ENCODE data around the gene THSD4.

The THSD4 gene

GRCh38 chr15:71709808-71710418 lies 594.6 kb downstream of the THSD4 start:
- H4K20me1 ChIP-seq (ENCODE audit: insufficient read depth), result no peaks in the 10 kb centered on the region
- no peak overlapping the region for H3K9ac ChIP-seq

GRCh38 chr15:71712182-71712581 lies 596.9 kb downstream of the THSD4 start:
- no peaks in the 10 kb centered on the region for H3K79me2 ChIP-seq (ENCODE audit: insufficient read depth, low read depth)
- no peak overlapping the region for H2AFZ ChIP-seq (ENCODE audit: low read depth)
- no peaks in the 10 kb centered on the region for H3K36me3 ChIP-seq (ENCODE audit: insufficient read depth)
- no peak overlapping the region for H3K27ac ChIP-seq
- H3K4me3 ChIP-seq (IDR thresholded peaks at IDR 0.05; ENCODE audit: insufficient read depth, low read depth, low read length), result no peak overlapping the region
- H3K4me1 ChIP-seq (ENCODE audit: low read depth, poor library complexity, severe bottlenecking), result no peaks in the 10 kb centered on the region
- TF ChIP-seq CTCF (conservative IDR thresholded peaks at IDR 0.05; ENCODE audit: low read depth, low read length), result no peak
- no peaks in the 10 kb centered on the region for H4K20me1 ChIP-seq (ENCODE audit: insufficient read depth)
- H3K4me2 ChIP-seq, result no peak overlapping the region
- no peaks in the 10 kb centered on the region for H3K27me3 ChIP-seq (ENCODE audit: insufficient read depth, low read depth)
- H3K9ac ChIP-seq, result no peak overlapping the region

More at GRCh38 chr15:71709808-71710418, 594.6 kb downstream of the THSD4 start:
- Histone ChIP-seq H3K27ac (no peak overlapping the region), H3K27me3 (ENCODE audit: insufficient read depth, low read depth) (no peaks in the 10 kb centered on the region), H3K36me3 (ENCODE audit: insufficient read depth) (no peaks in the 10 kb centered on the region), H3K4me2 (no peak overlapping the region), H3K4me1 (ENCODE audit: low read depth, poor library complexity, severe bottlenecking) (no peaks in the 10 kb centered on the region), H2AFZ (ENCODE audit: low read depth) (no peak overlapping the region), H3K79me2 (ENCODE audit: insufficient read depth, low read depth) (no peaks in the 10 kb centered on the region), H3K4me3 (IDR thresholded peaks at IDR 0.05; ENCODE audit: insufficient read depth, low read depth, low read length) (no peak overlapping the region)
- TF ChIP-seq CTCF (conservative IDR thresholded peaks at IDR 0.05; ENCODE audit: low read depth, low read length), result no peak

- Histone ChIP-seq H4K20me1 (ENCODE audit: insufficient read depth) (no peaks in the 10 kb centered on the region), H2AFZ (ENCODE audit: low read depth) (no peak overlapping the region), H3K36me3 (ENCODE audit: insufficient read depth) (no peaks in the 10 kb centered on the region), H3K4me3 (IDR thresholded peaks at IDR 0.05; ENCODE audit: insufficient read depth, low read depth, low read length) (no peak overlapping the region), H3K27me3 (ENCODE audit: insufficient read depth, low read depth) (no peaks in the 10 kb centered on the region), H3K9ac (no peak overlapping the region), H3K4me1 (ENCODE audit: low read depth, poor library complexity, severe bottlenecking) (no peaks in the 10 kb centered on the region), H3K4me2 (no peak overlapping the region), H3K79me2 (ENCODE audit: insufficient read depth, low read depth) (no peaks in the 10 kb centered on the region), H3K27ac (no peak overlapping the region)
- no peak for TF ChIP-seq CTCF (conservative IDR thresholded peaks at IDR 0.05; ENCODE audit: low read depth, low read length)
Measured at GRCh38 chr15:71713191-71713809, 598.0 kb downstream of the THSD4 start.

- H3K4me3 ChIP-seq (IDR thresholded peaks at IDR 0.05; ENCODE audit: insufficient read depth, low read depth, low read length), result no peak overlapping the region
- H4K20me1 ChIP-seq (ENCODE audit: insufficient read depth), result no peaks in the 10 kb centered on the region
- no peaks in the 10 kb centered on the region for H3K36me3 ChIP-seq (ENCODE audit: insufficient read depth)
- H3K79me2 ChIP-seq (ENCODE audit: insufficient read depth, low read depth), result no peaks in the 10 kb centered on the region
- TF ChIP-seq CTCF (conservative IDR thresholded peaks at IDR 0.05; ENCODE audit: low read depth, low read length), result no peak
- H2AFZ ChIP-seq (ENCODE audit: low read depth), result no peak overlapping the region
- no peak overlapping the region for H3K9ac ChIP-seq
- H3K27ac ChIP-seq, result no peak overlapping the region
- no peaks in the 10 kb centered on the region for H3K27me3 ChIP-seq (ENCODE audit: insufficient read depth, low read depth)
- no peaks in the 10 kb centered on the region for H3K4me1 ChIP-seq (ENCODE audit: low read depth, poor library complexity, severe bottlenecking)
- no peak overlapping the region for H3K4me2 ChIP-seq
Measured at GRCh38 chr15:71715914-71716313, 600.6 kb downstream of the THSD4 start.
